H1 (cell line): ENCODE results near the gene RIMKLA.

ENCODE experiments used
- ATF2 ChIP-seq: IDR thresholded peaks from 2 replicates; pipeline ENCODE4 v1.6.1; 2012; ENCODE audit warnings: low read length, inconsistent platforms
- CHD2 ChIP-seq: IDR thresholded peaks from 2 replicates; pipeline ENCODE4 v1.6.1; 2012; ENCODE audit warnings: low read length, improper control_type of control experiment
- CREB1 ChIP-seq: IDR thresholded peaks from 2 replicates; pipeline ENCODE4 v1.6.1; 2012; ENCODE audit warnings: inconsistent platforms
- CTCF ChIP-seq, 3 experiments: IDR thresholded peaks; 1 replicate in 2 of 3; 2 replicates in 1 of 3; pipeline versions ENCODE4 v1.5.1 to v1.6.1; 2011; ENCODE audit warnings: low read length in 3 of 3, mild to moderate bottlenecking in 3 of 3, inconsistent platforms in 2 of 3, low read depth in 1 of 3, moderate library complexity in 1 of 3; ENCODE audit not compliant: insufficient read depth in 1 of 3; ENCODE audit errors: control extremely low read depth in 1 of 3
- E2F6 ChIP-seq: IDR thresholded peaks from 2 replicates; pipeline ENCODE4 v1.6.1; 2012; ENCODE audit warnings: inconsistent platforms
- EZH2 ChIP-seq: fragments of 200-600 bp; sonication (generic); IDR thresholded peaks from 2 replicates; pipeline ENCODE4 v1.7.1; 2012; ENCODE audit warnings: low read depth, mild to moderate bottlenecking, moderate library complexity, low read length, inconsistent platforms; ENCODE audit not compliant: severe bottlenecking
- KDM4A ChIP-seq: IDR thresholded peaks from one replicate; pipeline ENCODE4 v1.7.1; 2012; ENCODE audit warnings: low read depth, mild to moderate bottlenecking, moderate library complexity, low read length, inconsistent platforms; ENCODE audit not compliant: severe bottlenecking
- POLR2A ChIP-seq, 2 experiments: IDR thresholded peaks; 1 replicate in 1 of 2; 2 replicates in 1 of 2; pipeline ENCODE4 v1.6.1; 2011; ENCODE audit warnings: low read depth in 2 of 2, low read length in 2 of 2, mild to moderate bottlenecking in 2 of 2; ENCODE audit errors: control extremely low read depth in 1 of 2
- RNF2 ChIP-seq: fragments of 200-900, 300-1000 bp; sonication (generic); IDR thresholded peaks from 2 replicates; pipeline ENCODE4 v1.7.1; 2016; ENCODE audit warnings: borderline replicate concordance, low read depth, mild to moderate bottlenecking, antibody characterized with exemption, low read length; ENCODE audit not compliant: poor library complexity, severe bottlenecking; ENCODE audit errors: missing control alignments
- RXRA ChIP-seq: IDR thresholded peaks from 2 replicates; pipeline ENCODE4 v1.6.1; 2011; ENCODE audit warnings: low read depth, mild to moderate bottlenecking, low read length, moderate library complexity; ENCODE audit not compliant: insufficient read depth
- SP2 ChIP-seq: IDR thresholded peaks from 2 replicates; pipeline ENCODE4 v1.6.1; 2012; ENCODE audit warnings: mild to moderate bottlenecking, low read length, inconsistent platforms

GRCh38 chr1:42332877-42333276 lies 47.7 kb upstream of the RIMKLA start:
- TF ChIP-seq CTCF (IDR thresholded peaks at IDR 0.05; ENCODE audit: control extremely low read depth in 1 of 3, insufficient read depth in 1 of 3, low read depth in 1 of 3, low read length in 3 of 3): no peak
- no peak for TF ChIP-seq CHD2
- TF ChIP-seq SP2: no peak
- no peak for TF ChIP-seq E2F6
- no peak for TF ChIP-seq RNF2
- no peak for TF ChIP-seq POLR2A (IDR thresholded peaks at IDR 0.05; ENCODE audit: control extremely low read depth in 1 of 2, low read depth in 2 of 2, low read length in 2 of 2)
- no peak for TF ChIP-seq RXRA
- TF ChIP-seq ATF2: no peak
- TF ChIP-seq KDM4A: no peak
- no peak for TF ChIP-seq EZH2
- no peak for TF ChIP-seq CREB1
